SK-N-SH (cell line): Measurements from ENCODE around the gene NCAPD3.
A peak's percentile ranks its signal among the peaks of the same experiment; 100 is the strongest.

ENCODE experiments used
- EZH2phosphoT487 ChIP-seq: fragments of 200-600 bp; sonication (generic); IDR thresholded peaks from 2 replicates; pipeline ENCODE4 v1.6.1; 2017; ENCODE audit warnings: low read depth, mixed run types, mild to moderate bottlenecking, antibody characterized with exemption, moderate library complexity, borderline replicate concordance
- GABPA ChIP-seq: IDR thresholded peaks from 2 replicates; pipeline ENCODE4 v1.4.0; 2012; ENCODE audit warnings: low read depth, mild to moderate bottlenecking
- JUND ChIP-seq: IDR thresholded peaks from 2 replicates; pipeline ENCODE4 v1.4.0; 2012
- MAX ChIP-seq: IDR thresholded peaks from 2 replicates; pipeline ENCODE4 v1.4.0; 2012; ENCODE audit warnings: low read depth
- PBX3 ChIP-seq: IDR thresholded peaks from 2 replicates; pipeline ENCODE4; 2012
- RAD21 ChIP-seq: IDR thresholded peaks from 2 replicates; pipeline ENCODE4 v1.6.1; 2012; ENCODE audit warnings: mild to moderate bottlenecking, low read length
- RCOR1 ChIP-seq: fragments of 150-350 bp; IDR thresholded peaks from 2 replicates; pipeline ENCODE4 v1.6.1; 2017; ENCODE audit warnings: antibody characterized with exemption, low read length
- REST ChIP-seq: IDR thresholded peaks from 2 replicates; pipeline ENCODE4 v1.6.1; 2012; ENCODE audit warnings: mild to moderate bottlenecking, low read depth, low read length, moderate library complexity
- RFX5 ChIP-seq: IDR thresholded peaks from 2 replicates; pipeline ENCODE4 v1.6.1; 2012; ENCODE audit warnings: mild to moderate bottlenecking, improper control_type of control experiment, low read length
- TF ChIP-seq, protein P1 (sequence below): fragments of 200-600 bp; sonication (generic); IDR thresholded peaks from 2 replicates; pipeline ENCODE4 v1.6.1; 2017; ENCODE audit warnings: antibody characterized with exemption, mild to moderate bottlenecking, moderate library complexity

DNA sequence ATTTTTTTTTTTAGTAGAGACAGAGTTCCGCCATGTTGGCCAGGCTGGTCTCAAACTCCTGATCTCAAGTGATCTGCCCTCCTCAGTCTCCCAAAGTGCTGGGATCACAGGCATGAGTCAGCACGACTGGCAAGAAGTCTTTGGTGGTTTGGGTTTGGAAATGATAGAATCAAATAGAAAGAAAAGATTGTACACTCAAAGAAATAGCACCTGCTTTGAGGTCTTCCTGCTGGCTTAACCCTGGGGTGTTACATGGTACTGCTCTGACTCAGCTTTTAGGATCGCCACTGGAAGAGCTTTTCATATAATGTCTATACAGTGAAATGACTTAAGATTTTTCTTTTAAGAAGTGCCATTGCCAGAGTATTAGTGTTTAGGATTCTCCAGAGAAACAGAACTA is 104.7 kb downstream of the NCAPD3 start:
- TF ChIP-seq, protein P1, sequence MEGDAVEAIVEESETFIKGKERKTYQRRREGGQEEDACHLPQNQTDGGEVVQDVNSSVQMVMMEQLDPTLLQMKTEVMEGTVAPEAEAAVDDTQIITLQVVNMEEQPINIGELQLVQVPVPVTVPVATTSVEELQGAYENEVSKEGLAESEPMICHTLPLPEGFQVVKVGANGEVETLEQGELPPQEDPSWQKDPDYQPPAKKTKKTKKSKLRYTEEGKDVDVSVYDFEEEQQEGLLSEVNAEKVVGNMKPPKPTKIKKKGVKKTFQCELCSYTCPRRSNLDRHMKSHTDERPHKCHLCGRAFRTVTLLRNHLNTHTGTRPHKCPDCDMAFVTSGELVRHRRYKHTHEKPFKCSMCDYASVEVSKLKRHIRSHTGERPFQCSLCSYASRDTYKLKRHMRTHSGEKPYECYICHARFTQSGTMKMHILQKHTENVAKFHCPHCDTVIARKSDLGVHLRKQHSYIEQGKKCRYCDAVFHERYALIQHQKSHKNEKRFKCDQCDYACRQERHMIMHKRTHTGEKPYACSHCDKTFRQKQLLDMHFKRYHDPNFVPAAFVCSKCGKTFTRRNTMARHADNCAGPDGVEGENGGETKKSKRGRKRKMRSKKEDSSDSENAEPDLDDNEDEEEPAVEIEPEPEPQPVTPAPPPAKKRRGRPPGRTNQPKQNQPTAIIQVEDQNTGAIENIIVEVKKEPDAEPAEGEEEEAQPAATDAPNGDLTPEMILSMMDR = no peak
- TF ChIP-seq MAX (no peak), GABPA (no peak), RAD21 (no peak), REST (no peak), EZH2phosphoT487 (no peak), PBX3 (no peak), RCOR1 (no peak), JUND (0 out of 2 replicates have a peak, but pooled peaks have one; percentile 37), RFX5 (no peak)
